GM23338 (cell line): ENCODE data around the gene SHISAL1. TPM values are rescaled to one million over a fixed set of nuclear protein-coding genes. Genes with fewer than 3 reads are reported as not detected.

ENCODE experiments used
- ATAC-seq: fragments of 200-7000 bp; cut with Tn5 transposase; 3 replicates; pipeline ENCODE4 v1.9.1; 2020
- DNase-seq: peaks from one replicate; pipeline ENCODE4 v3.0.0-alpha.2; 2015; ENCODE audit warnings: low spot score
- H2AFZ ChIP-seq: fragments of 200-600 bp; sonication (generic); 2 replicates; pipeline ENCODE4 v1.8.0; 2016; ENCODE audit warnings: antibody characterized with exemption, mild to moderate bottlenecking, moderate library complexity
- H3F3A ChIP-seq: fragments of 200-600 bp; sonication (generic); replicated peaks from 2 replicates; pipeline ENCODE4 v1.8.0; 2017; ENCODE audit warnings: antibody characterized with exemption, mixed run types, low read depth
- H3K27ac ChIP-seq: fragments of 200-600 bp; sonication (generic); 2 replicates; pipeline ENCODE4 v1.6.1; 2016; ENCODE audit warnings: low read depth
- H3K27me3 ChIP-seq: fragments of 200-600 bp; sonication (generic); 2 replicates; pipeline ENCODE4 v1.8.0; 2016; ENCODE audit warnings: mild to moderate bottlenecking, mixed run types, moderate library complexity; ENCODE audit not compliant: insufficient read depth
- H3K36me3 ChIP-seq: fragments of 200-600 bp; sonication (generic); 2 replicates; pipeline ENCODE4 v1.8.0; 2016; ENCODE audit warnings: mild to moderate bottlenecking; ENCODE audit not compliant: insufficient read depth
- H3K4me1 ChIP-seq: fragments of 200-600 bp; sonication (generic); 2 replicates; pipeline ENCODE4 v1.8.0; 2016; ENCODE audit warnings: mild to moderate bottlenecking, moderate library complexity; ENCODE audit not compliant: insufficient read depth
- H3K4me2 ChIP-seq: fragments of 200-600 bp; sonication (generic); 2 replicates; pipeline ENCODE4 v1.7.1; 2017; ENCODE audit warnings: mixed run types
- H3K4me3 ChIP-seq: fragments of 200-600 bp; sonication (generic); 2 replicates; pipeline ENCODE4 v1.6.1; 2016; ENCODE audit warnings: mixed run types
- H3K79me2 ChIP-seq: fragments of 200-600 bp; sonication (generic); replicated peaks from 2 replicates; pipeline ENCODE4 v1.8.0; 2017; ENCODE audit warnings: mild to moderate bottlenecking; ENCODE audit not compliant: insufficient read depth
- H3K9me2 ChIP-seq: fragments of 200-600 bp; sonication (generic); 2 replicates; pipeline ENCODE4 v1.8.0; 2017; ENCODE audit not compliant: insufficient read depth
- H4K20me1 ChIP-seq: fragments of 200-600 bp; sonication (generic); replicated peaks from 2 replicates; pipeline ENCODE4 v1.8.0; 2017; ENCODE audit warnings: mild to moderate bottlenecking; ENCODE audit not compliant: insufficient read depth
- H3K27ac Mint-ChIP-seq: 2 replicates; pipeline ENCODE4 v1.8.0; 2020; ENCODE audit warnings: inconsistent platforms, mild to moderate bottlenecking, moderate library complexity, mixed read lengths
- H3K27me3 Mint-ChIP-seq: 3 replicates; pipeline ENCODE4 v1.8.0; 2022; ENCODE audit warnings: low read depth, mild to moderate bottlenecking, moderate library complexity, mixed read lengths, inconsistent platforms; ENCODE audit not compliant: insufficient read depth, poor library complexity
- H3K36me3 Mint-ChIP-seq: 3 replicates; pipeline ENCODE4 v1.8.0; 2021; ENCODE audit warnings: low read depth, mild to moderate bottlenecking, inconsistent platforms, moderate library complexity, mixed read lengths
- H3K4me1 Mint-ChIP-seq: 3 replicates; pipeline ENCODE4 v1.8.0; 2020; ENCODE audit warnings: mild to moderate bottlenecking, inconsistent platforms, mixed read lengths
- H3K4me3 Mint-ChIP-seq: 3 replicates; pipeline ENCODE4 v1.8.0; 2021; ENCODE audit warnings: moderate library complexity, mild to moderate bottlenecking, inconsistent platforms, mixed read lengths
- H3K9me3 Mint-ChIP-seq: 3 replicates; pipeline ENCODE4 v1.8.0; 2020; ENCODE audit warnings: moderate library complexity, mild to moderate bottlenecking, inconsistent platforms, mixed read lengths
- NANOG ChIP-seq: IDR thresholded peaks from 2 replicates; pipeline ENCODE4 v1.6.1; 2016; ENCODE audit warnings: antibody characterized with exemption, borderline replicate concordance
- POLR2AphosphoS5 ChIP-seq: IDR thresholded peaks from 2 replicates; pipeline ENCODE4 v1.6.1; 2016; ENCODE audit warnings: antibody characterized with exemption, low read depth
- ZNF462 ChIP-seq: fragments of 250-450 bp; sonication (Bioruptor Pico); IDR thresholded peaks from 2 replicates; pipeline ENCODE4 v1.5.0; 2020; ENCODE audit warnings: mild to moderate bottlenecking, moderate library complexity
- polyA plus RNA-seq: library from polyadenylated mRNA; unstranded; fragments of >200 nt; fragmentation: Nextera tagmentation; extraction: Ambion mirVana; gene quantifications from 2 replicates; pipeline ENCODE4 v1.2.1, GENCODE V29; 2016
- total RNA-seq: library from RNA; depleted of rRNA; stranded (reverse); fragments of >200 nt; shearing (Covaris generic); gene quantifications from 2 replicates; pipeline ENCODE4 v1.2.3, GENCODE V29; 2014
- TF ChIP-seq, protein P1 (sequence below), 2 experiments: fragments of 200-600 bp in 1 of 2; sonication (generic) in 1 of 2; conservative IDR thresholded peaks; 2 replicates each; pipeline versions ENCODE4 v1.5.1 to v1.6.1; 2016 to 2017; ENCODE audit warnings: antibody characterized with exemption in 2 of 2, low read depth in 2 of 2, mild to moderate bottlenecking in 2 of 2, moderate library complexity in 1 of 2

SHISAL1 gene
- total and polyA plus RNA-seq, 2 experiments from 2014 or later: 0.71 to 3.4 TPM

GRCh38 chr22:44211946-44212930 lies 100.5 kb downstream of the SHISAL1 start (continued):
- TF ChIP-seq ZNF462 (CRISPR knock-in tag): no peak
- TF ChIP-seq, protein P1, sequence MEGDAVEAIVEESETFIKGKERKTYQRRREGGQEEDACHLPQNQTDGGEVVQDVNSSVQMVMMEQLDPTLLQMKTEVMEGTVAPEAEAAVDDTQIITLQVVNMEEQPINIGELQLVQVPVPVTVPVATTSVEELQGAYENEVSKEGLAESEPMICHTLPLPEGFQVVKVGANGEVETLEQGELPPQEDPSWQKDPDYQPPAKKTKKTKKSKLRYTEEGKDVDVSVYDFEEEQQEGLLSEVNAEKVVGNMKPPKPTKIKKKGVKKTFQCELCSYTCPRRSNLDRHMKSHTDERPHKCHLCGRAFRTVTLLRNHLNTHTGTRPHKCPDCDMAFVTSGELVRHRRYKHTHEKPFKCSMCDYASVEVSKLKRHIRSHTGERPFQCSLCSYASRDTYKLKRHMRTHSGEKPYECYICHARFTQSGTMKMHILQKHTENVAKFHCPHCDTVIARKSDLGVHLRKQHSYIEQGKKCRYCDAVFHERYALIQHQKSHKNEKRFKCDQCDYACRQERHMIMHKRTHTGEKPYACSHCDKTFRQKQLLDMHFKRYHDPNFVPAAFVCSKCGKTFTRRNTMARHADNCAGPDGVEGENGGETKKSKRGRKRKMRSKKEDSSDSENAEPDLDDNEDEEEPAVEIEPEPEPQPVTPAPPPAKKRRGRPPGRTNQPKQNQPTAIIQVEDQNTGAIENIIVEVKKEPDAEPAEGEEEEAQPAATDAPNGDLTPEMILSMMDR (conservative IDR thresholded peaks at IDR 0.05; ENCODE audit: low read depth in 2 of 2): no peak

DNA sequence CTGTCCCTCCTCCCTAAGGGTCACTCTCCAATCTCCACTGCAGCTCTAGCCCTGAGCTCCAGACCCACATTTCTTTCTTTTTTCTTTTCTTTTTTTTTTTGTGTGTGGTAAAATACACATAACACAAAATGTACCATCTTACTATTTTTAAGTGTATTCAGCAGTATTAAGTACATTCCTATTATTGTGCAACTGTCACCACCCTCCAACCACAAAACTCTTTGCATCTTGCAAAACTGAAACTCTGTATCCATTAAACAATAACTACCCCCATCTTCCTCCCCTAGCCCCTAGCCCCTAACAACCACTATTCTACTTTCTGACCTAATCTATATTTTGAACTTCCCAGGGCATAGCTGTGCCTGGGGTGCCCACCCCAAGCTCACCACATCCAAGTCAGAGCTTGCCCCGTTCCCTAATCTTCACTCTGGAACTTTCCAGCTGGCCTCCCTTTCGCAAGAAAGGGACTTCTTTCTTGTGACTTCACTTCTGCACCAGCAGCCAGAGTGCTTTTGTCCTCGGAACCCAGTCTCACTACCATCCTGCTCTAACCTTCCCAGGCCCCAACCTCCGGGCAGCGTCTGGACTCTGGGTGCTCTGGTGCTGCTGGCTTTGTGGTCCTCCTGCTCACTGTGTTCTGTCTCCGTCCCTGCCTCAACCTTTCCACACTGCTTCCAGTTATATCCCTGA lies 101.3 kb downstream of the SHISAL1 start:
- Histone ChIP-seq H3K4me2 (no peak overlapping the region), H3K9me2 (no peaks in the 10 kb centered on the region; the same call in 1 of the 2 replicates), H3F3A (no peaks in the 10 kb centered on the region), H3K36me3 (no peaks in the 10 kb centered on the region), H3K27me3 (no peaks in the 10 kb centered on the region), H3K4me3 (no peak overlapping the region), H2AFZ (no peak overlapping the region), H3K79me2 (no peaks in the 10 kb centered on the region), H4K20me1 (no peaks in the 10 kb centered on the region), H3K27ac (no peak overlapping the region), H3K4me1 (no peaks in the 10 kb centered on the region)
- DNase-seq: no peak
- no peak overlapping the region for H3K27ac Mint-ChIP-seq
- no peak for ATAC-seq
- no peaks in the 10 kb centered on the region for H3K36me3 Mint-ChIP-seq
- peaks cover 5% of the 10 kb centered on the region; the same call in 2 of the 3 replicates for H3K9me3 Mint-ChIP-seq
- no peaks in the 10 kb centered on the region; the same call in 2 of the 3 replicates for H3K4me1 Mint-ChIP-seq
- peaks cover 5% of the 10 kb centered on the region for H3K27me3 Mint-ChIP-seq
- no peak overlapping the region for H3K4me3 Mint-ChIP-seq
- TF ChIP-seq POLR2AphosphoS5: no peak
- TF ChIP-seq NANOG: no peak
- TF ChIP-seq ZNF462 (CRISPR knock-in tag): no peak
